NCI-H2107 (cell line): ENCODE results near the gene MCMBP.
A peak's percentile ranks its signal among the peaks of the same experiment; 100 is the strongest.
"Not testable (repeated sequence)": the region's sequence is repeated elsewhere in the genome, so short reads cannot be mapped to it uniquely, and the experiment has no call there.

Experiments
- DNase-seq: peaks from one replicate; lab custom pipeline; 2025; lab: John Stamatoyannopoulos, UW

The MCMBP gene

DNA sequence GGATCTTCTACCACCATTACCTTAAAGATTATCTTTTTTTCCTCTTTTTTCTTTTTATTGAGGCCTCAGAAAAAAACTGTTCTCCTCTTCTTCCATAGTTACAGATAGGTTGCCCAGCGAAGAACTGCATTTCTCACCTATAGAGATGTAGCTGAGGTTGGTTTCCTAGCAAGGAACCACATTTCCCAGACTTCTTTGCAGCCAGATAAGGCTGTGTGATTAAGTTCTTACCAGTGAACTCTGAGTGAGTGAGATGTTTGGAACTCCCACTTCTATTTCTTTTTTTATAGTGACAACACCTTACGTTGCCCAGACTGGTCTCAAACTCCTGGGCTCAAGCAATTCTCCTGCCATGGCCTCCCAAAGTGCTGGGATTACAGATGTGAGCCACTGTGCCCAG, 5.9 kb upstream of the MCMBP start:
- no peak for DNase-seq

DNA sequence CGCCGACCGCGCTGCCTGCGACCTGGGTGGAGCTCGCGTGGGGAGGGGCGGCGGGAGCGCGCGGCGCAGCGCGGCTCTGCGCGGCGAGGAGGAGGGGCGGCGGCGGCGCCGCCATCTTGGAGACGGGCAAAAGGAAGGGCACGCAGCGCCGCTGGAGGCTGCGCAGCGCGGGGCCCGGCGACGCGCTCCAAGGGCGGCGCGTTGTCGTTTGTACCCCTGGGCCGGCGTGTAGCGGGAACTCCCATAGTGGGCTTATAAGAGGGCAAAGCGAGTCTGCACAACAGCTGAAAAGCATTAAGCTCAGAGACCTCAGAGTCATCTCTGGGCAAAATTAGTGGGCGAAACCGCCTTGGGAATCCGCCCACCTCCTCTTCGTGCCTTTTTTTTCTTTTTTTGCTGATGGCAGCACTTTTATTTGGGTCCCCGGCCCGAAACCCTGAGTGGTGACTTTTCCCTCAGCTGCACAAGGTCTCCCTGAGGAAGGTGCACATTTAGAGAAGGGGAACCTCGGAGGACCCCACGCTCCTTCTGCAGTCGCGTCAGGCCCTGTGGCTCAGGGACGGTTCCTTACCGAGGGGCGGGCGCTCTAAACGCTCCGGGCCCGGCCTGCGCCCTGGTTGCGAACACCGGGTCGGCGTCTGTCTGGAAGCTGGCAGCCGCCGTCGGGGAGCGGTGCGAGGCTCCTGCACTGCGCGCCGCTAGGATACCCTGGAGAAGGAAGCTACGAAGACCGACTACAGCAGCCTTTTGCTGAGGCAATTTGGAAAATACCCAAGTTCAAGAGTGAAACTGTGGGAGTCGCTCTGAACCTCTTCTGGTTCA, 428 bp upstream of the MCMBP start:
- peak; percentile 50 for DNase-seq

DNA sequence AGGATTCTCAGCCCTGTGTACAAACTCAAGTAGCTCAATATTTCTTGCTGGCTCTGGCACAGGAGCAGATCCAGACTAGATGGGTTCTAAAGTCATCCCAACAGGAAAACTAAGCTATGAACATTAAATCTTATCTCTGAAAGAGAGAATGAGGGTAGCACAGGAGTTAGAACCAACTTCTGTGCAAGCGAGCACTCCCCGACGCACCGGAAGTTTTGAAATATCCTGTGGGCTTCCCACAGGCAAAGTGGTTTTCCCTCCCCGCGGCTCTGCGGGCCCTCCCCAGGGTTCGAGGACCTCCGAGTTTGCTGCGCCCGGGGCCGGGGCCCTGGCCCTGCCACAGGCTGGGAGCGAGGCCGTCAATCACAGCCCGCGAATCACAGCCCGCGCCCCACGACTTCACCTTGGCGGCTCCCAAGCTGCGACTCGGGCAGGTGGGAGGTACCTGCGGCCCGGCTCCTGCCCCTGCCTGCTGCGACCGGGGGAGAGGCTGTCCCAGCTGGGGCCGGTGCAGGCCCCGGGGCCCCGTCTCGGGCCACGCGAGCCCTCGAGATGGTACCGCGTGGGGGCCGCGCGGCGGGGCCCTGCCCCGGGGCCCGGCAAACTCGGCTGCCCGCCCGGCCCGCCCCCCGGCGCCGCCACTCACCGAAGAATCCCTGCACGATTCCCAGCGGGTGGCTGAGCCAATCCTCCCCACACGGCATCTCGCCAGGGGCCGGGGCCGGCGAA, 598 bp downstream of the MCMBP start:
- DNase-seq: peak; percentile 11

DNA sequence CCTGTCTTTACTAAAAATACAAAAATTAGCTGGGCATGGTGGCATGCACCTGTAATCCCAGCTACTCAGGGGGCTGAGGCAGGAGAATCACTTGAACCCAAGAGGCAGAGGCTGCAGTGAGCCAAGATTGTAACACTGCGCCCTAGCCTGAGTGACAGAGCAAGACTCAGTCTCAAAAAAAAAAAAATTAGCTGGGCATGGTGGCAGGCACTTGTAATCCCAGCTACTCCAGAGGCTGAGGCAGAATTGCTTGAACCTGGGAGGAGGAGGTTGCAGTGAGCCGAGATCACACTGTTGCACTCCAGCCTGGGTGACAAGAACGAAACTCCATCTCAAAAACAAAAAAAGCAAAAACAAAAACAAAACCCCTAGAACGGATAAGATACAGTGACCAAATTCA, 3.2 kb downstream of the MCMBP start:
- DNase-seq: not testable (repeated sequence)

DNA sequence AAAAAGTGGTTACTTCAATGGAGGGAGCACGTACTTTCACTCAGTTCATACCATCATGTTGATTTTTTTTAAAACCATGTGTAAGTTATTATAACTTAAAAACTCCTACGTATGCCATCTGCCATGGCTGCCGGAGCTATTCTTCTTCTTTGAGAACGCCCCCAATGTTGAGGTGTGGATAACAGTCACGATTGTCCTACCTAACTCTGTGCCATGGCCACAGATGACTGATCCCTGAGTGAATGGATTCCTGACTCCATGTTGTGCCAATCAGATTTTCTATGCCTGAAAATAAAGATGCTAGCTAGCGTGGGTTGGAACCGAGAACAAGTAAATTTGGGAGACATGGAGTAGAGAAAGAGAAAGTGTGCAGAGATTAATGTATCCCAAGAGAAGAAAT, 5.3 kb downstream of the MCMBP start:
- DNase-seq: no peak

DNA sequence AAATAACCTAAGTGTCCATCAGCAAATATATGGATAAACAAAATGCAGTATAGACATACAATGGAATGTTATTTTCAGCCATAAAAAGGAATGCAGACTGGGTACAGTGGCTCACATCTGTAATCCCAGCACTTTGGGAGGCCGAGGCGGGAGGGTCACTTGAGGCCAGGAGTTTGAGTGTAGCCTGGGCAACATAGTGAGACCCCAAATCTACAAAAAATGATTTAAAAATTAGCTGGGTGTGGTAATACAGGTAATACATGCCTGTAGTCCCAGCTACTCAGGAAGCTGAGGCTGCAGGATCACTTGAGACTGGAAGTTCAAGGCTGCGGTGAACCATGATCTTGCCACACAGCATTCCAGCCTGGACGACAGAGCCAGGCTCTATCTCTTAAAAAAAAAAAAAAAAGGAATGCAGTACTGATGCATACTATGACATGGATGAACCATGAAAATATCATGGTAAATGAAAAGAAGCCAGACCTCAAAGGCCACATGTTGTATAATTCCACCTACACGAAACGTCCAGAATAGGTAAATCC, 6.9 kb downstream of the MCMBP start:
- DNase-seq: no peak

DNA sequence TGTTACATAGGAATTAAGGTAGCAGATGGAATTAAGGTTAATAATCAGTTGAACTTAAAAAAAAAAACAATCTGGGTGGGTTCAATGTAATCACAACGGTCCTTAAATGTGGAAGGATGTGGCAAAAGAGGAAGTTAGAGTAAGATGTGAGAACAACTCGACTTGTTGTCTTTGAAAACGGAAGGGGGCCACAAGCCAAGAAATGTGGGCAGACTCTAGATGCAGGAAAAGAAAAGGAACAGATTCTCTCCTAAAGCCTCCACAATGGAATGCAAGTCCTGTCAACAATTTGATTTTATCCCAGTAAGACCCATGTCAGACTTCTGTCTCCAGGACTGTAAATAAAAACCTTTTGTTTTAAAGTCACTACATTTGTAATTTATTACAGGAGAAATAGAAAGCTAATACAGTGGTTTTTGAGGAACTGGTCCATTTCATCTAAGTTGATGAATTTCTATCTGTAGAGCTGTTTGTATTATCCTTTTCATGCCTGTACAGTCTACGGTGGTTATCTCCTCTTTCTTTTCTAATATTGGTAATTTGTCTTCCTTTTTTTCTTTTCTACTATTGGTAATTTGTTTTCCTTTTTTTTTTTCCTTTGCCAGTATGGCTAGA, 8.6 kb downstream of the MCMBP start:
- DNase-seq: no peak

DNA sequence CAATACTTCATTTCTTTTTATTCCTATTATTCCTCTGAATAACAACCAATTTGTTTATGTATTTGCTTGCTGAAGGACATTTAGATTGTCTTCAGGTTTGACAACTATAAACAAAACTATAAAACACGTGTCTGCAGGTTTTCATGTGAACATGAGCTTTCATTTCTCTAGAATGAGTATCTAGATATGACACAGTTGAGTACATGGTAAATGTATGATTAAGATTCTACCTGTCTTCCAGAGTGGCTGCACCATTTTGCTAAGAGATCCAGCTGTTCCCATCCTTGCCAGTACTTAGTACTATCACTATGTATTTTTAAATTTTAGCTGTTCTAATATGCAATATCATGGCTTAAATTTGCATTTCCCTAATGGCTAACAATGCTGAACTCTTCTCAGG, 10.1 kb downstream of the MCMBP start:
- no peak for DNase-seq

DNA sequence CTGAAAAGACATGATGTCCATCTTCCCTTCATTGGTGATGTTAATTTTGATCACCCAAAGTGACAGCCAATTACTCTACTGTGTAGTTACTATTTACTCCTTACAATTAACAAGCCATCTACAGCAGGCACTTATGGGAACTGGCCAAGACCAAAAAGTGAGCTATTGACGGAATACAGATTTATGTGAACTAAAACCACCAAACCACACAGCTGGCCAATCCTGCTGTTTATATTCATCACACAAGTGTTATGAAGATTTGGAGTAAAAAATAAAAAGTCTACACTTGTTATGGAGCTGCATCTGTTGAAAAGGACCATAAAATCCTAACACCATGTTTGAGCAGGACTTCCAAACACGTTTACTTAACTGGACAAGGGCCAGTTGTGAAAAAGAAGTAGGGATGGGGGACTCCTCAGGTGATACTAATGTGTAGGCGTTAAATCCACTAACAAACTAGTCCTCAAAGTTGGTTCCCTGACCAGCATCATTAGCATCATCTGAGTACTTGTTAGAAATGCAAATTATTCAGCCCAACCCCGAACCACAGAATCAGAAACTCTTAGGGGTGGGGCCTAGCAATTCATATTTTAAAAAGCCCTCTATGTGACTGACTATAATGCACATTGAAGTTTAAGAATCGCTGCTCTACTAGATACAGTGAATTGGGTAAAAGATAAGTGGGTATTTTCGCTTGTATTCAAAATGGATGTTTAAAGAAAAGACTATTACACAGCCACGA, 11.6 kb downstream of the MCMBP start:
- no peak for DNase-seq

DNA sequence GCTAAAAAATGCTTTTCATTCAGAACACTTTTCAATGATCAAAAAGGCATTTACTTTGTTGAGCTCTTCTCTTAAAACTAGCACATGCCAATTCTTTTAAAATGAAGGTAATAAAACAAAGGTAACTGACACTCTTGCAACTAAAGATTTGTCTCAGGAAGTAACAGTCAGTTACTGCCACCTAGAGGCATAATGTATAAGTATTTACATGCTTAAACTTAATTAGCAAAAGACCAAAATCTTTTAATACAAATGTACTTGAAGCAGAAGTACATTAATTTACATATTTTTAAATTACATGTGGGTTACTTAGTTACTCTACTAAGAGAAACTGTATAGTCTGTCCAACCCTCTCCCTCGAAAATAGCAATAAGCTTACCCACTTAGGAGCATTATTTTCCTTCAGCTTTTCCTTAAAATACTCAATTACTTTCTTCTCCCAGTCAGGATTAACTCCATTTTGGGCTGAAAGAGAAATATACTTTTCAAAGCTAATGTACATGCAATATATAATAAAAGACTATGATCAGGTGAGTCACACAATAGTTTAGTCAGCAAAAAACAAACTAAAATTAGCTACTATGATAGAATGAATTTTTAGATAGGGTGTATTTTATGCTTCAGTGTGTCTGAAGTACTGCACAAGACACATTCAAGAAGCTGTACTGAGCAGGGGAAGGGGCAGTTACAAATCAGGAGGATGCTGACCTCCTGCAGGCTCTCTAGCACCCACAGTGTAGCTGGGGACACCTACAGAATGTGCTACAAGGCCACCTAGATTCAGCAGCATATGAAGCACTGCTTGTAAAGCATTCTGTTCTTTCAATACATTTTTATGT, 13.0 kb downstream of the MCMBP start:
- no peak for DNase-seq

DNA sequence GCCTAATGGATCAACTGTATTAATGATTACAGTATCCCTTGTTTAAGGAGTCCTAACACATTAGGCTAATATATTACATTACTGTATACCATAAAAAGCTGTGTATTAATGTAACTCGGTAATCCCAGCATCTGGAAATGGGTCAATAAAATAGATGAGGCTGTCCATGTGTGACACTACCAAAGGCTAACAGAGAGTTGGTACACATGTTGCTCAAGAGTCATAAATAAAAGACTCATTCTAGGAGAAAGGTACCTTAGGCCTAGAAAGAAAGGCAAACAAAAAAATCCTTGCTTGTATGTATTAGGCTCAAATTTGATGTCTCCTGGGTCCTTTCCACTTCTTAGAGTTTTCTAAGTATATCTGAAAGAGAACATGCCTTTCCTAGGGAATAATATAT, 14.6 kb downstream of the MCMBP start:
- no peak for DNase-seq

DNA sequence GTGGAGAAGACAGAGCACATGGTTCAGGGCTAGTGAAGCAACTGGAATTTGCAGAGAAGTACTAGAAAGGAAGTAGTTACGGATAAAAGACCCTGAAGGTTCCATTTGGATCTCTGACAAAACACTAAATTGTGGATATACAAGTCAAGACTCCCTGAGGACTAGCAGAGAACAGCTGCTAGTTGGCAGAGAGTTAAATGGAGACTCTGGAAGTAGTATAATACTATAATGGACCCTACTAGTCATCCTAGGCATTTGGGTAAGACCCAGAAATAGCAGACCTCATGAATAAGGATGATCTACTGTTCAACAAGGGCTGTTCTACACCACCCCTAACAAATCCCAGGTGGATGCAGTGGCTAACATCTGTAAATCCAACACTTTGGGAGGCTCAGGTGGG, 19.1 kb downstream of the MCMBP start:
- no peak for DNase-seq

DNA sequence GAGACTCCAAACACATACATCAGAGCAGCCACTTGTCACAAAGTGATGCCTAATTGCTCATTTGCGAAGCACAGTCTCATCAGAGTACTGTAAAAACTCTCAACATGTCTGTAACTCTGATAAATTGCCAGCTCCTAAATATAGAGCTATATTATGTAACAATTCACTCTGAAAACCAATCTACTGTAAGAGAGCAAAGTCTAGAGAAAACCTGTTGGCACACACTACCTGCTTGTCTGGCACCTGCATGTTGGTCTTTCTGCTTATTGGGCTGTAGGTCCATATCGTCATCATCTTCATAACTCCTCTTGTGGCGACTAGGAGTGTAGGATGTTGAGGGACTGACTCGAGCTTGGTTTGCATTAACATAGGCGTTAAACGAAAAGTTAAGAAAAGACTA, 19.8 kb downstream of the MCMBP start:
- no peak for DNase-seq

DNA sequence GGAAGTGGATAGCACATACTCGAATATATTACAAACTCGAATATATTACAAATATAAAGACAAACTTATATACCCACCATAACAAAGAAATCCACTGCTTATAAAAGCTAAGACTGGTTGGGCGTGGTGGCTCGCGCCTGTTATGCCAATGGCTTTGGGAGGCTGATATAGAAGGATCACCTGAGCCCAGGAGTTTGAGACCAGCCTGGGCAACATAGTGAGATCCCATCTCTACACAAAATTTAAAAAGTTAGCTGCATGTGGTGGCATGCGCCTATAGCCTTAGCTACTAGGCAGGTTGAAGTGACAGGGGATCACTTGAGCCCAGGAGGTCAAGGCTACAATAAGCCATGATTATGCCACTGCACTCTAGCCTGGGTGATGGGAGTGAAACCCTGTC, 20.4 kb downstream of the MCMBP start:
- DNase-seq: no peak

DNA sequence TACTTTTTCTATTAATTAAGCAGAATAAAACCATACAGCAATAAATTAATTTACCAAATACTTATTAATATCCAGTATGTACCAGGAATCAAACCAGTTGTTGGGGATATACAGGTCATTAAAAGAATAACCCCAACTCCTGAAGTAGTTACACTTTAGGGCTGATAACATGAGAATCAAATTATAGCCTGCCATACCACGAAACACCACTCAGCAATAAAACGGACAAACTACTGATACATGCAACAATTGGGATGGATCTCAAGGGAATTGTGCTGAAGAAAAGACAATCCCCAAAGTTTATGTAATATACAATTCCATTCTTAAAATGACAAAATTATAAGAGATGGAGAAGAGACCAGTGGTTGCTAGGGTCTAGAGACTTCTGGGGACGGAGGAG, 22.7 kb downstream of the MCMBP start:
- no peak for DNase-seq

DNA sequence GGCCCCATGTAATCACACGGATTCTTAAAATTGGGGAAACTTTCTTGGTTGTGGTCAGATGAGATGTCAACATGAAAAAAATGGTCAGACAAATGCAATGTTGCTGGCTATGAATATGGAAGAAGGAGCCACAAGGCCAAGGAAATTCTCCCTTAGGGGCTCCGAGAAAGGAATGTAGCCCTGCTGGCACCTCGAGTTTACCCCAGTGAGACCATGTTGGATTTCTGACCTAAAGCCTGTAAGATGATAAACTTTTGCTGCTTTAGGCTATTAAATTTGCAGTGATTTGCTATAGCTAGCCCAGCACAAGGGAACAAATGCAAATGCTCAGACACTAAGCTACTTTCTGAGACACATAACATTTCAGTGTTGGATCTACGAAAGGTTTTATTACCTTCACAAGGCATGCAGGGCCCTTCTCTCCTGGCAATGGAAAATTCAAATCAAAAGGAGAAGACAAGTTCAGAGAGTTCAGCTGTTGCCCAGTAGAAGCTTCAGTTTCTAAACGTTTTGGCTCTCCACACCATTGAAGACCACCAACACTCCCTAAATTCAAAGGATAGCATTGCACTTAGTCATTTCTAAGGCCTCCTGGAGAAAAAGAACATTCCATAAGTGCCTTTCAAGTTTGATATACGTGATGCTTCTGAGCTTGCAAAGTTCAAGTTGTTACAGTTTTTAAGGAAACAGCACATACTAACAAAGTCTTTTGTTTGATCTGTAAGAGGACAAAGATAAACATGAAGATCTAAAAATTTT, 23.4 kb downstream of the MCMBP start:
- no peak for DNase-seq

DNA sequence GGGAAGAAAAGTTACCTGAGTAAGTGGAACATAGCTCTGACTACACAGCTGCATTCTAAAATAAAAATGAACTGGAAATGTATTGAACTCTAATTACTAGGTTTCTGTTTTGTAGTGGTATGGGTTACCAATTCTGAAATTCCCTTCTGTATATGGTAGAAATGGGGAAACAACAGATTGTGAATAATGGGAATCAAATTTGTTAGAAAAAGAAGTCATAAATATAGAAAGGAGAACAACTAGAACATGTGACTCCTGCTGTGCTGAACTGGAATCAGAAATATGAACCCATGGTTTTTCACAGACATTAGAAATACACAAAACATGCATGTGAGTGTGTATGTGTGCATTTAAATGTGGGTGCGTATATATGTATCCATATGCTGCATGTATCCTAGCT, 27.0 kb downstream of the MCMBP start:
- DNase-seq: no peak

DNA sequence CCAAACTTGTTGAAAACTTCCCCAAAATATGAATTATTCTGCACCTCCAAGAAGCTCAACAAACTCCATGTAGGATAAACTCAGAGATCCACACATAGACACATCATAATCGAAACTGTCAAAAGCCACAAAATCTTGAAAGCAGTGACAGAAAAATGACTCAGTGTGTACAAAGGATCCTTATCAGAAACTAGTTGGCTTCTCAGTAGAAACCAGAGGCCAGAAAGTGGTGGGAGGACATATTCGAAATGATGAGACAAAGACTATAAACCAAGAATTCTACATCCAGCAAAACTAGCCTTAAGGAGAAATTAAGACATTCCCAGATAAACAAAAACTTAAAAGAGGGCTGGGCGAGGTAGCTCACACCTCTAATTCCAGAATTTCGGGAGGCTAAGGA, 38.5 kb downstream of the MCMBP start:
- no peak for DNase-seq

DNA sequence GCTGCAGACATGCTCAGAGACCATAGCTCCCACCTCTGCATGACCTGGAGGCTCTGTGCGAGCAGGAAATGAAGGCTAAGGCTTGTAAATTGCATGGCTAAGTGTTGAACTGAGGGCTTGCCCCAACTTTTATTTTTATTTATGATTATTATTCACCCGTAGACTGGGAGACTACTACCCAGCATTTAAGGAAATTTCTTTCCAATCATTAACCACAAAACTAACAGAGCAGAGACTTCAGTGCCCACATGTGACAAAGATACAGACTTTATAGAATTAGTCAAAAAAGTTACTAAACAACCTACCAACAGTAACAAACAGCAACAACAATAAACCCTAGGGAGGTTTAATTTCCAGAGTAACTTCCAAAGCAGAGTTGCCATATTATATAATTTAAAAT, 39.7 kb downstream of the MCMBP start:
- no peak for DNase-seq

DNA sequence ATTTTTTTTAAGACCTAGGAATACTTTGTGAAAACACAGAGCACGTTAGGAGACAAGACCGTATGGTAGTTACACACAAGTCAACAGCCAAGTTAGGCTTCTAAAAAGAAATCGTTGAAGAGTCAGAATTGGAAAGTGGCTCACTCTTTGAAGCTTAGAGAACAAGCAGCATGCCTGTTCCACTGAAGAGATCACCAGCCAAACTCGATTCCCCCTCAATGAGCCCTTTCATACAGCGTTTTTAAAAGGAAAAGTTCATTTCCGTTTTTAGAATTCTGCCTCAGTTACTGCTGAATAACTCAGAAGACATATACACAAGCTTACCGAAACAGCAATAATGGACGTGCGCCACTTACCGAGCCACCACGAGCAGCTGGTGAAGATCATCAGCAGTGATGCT, 41.0 kb downstream of the MCMBP start:
- no peak for DNase-seq

DNA sequence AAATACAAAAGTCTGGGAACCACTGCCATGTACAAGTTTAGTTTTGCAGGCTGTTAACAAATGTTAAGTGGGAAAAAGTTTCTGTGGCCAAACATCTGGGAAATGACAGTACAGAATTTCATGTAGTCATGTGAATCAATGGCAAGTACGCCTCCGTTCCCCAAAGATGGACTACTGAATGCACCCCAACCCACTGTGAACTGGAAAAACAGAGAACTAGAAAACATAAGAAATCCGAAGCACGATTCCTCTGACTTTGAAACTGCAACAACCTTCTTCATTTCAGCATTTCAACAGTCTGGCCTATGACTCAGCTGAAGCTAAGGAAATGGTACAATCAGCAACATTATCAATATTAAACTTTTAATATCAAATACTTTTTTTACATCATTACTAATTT, 41.8 kb downstream of the MCMBP start:
- DNase-seq: no peak
